Ishikawa (cell line): ENCODE data around the gene BLOC1S4.

Experiments
- CEBPB ChIP-seq: IDR thresholded peaks from 2 replicates; pipeline ENCODE4 v1.6.1; 2012
- CREB1 ChIP-seq: IDR thresholded peaks from 2 replicates; pipeline ENCODE4 v1.6.1; 2012; ENCODE audit warnings: low read depth
- EGR1 ChIP-seq: IDR thresholded peaks from 2 replicates; pipeline ENCODE4 v1.6.1; 2012
- EP300 ChIP-seq: IDR thresholded peaks from 2 replicates; pipeline ENCODE4 v1.6.1; 2012; ENCODE audit warnings: borderline replicate concordance
- FOXM1 ChIP-seq: IDR thresholded peaks from 2 replicates; pipeline ENCODE4 v1.6.1; 2012; ENCODE audit warnings: low read depth, borderline replicate concordance
- NFIC ChIP-seq: IDR thresholded peaks from 2 replicates; pipeline ENCODE4 v1.6.1; 2012
- RAD21 ChIP-seq: IDR thresholded peaks from 2 replicates; pipeline ENCODE4 v1.6.1; 2012; ENCODE audit warnings: low read depth
- TAF1 ChIP-seq: IDR thresholded peaks from 2 replicates; pipeline ENCODE4 v1.6.1; 2012; ENCODE audit warnings: low read depth, mild to moderate bottlenecking
- TCF12 ChIP-seq: IDR thresholded peaks from 2 replicates; pipeline ENCODE4 v1.6.1; 2012; ENCODE audit warnings: low read depth
- TEAD4 ChIP-seq: IDR thresholded peaks from 2 replicates; pipeline ENCODE4 v1.6.1; 2012
- YY1 ChIP-seq: IDR thresholded peaks from 2 replicates; pipeline ENCODE4 v1.6.1; 2012; ENCODE audit warnings: low read depth
- ZBTB7A ChIP-seq: IDR thresholded peaks from 2 replicates; pipeline ENCODE4 v1.6.1; 2012; ENCODE audit warnings: low read depth
- TF ChIP-seq, protein P1 (sequence below): IDR thresholded peaks from 2 replicates; pipeline ENCODE4 v1.6.1; 2012
- TF ChIP-seq, protein P2 (sequence below): IDR thresholded peaks from 2 replicates; pipeline ENCODE4 v1.6.1; 2012
- TF ChIP-seq, protein P3 (sequence below): IDR thresholded peaks from 2 replicates; pipeline ENCODE4 v1.6.1; 2012; ENCODE audit warnings: low read depth, mild to moderate bottlenecking

The BLOC1S4 gene

DNA sequence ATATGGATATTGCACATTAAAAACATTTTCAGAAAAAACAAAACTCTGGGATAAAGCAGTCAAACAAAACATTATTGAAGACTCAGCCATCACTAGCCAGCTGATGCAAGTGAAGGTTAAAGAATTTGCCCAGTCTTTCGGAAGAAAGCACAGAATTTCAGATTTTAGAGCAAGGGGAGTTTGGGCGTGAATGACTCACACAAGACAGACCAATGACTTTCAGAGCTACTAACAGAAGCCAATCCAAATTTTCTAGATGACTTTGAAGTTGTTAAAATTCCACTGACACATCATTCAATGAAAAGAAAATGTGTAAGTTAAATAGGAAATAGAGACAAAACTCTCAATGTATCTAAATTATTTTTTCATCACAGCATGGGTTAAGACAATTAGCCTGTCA, 10.3 kb upstream of the BLOC1S4 start:
- no peak for TF ChIP-seq TAF1
- TF ChIP-seq ZBTB7A = no peak

DNA sequence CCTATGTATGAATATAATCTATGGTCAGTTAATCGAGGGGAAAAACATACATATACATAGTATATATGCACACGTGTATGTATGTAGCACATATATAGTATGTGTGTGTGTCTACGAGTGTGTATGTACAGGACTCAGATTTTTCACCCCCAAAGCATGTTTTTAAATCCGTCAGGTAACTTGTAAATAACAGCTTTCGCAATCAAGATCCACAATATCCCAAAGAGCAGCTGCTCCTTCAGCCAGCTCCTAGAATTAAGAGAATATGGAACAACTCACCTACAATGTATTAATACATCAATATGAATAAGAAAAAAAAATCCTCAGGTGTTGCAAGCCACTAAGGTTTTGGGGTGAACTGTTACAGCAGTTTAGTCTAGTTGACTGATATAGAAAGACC, 9.8 kb upstream of the BLOC1S4 start:
- TF ChIP-seq EP300 = no peak
- TF ChIP-seq TCF12 = no peak
- TF ChIP-seq, protein P1, sequence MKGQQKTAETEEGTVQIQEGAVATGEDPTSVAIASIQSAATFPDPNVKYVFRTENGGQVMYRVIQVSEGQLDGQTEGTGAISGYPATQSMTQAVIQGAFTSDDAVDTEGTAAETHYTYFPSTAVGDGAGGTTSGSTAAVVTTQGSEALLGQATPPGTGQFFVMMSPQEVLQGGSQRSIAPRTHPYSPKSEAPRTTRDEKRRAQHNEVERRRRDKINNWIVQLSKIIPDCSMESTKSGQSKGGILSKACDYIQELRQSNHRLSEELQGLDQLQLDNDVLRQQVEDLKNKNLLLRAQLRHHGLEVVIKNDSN = no peak
- no peak for TF ChIP-seq EGR1
- TF ChIP-seq ZBTB7A = no peak
- TF ChIP-seq TEAD4 = no peak
- TF ChIP-seq, protein P2, sequence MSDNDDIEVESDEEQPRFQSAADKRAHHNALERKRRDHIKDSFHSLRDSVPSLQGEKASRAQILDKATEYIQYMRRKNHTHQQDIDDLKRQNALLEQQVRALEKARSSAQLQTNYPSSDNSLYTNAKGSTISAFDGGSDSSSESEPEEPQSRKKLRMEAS = no peak
- no peak for TF ChIP-seq CREB1
- TF ChIP-seq YY1 = no peak
- TF ChIP-seq, protein P3, sequence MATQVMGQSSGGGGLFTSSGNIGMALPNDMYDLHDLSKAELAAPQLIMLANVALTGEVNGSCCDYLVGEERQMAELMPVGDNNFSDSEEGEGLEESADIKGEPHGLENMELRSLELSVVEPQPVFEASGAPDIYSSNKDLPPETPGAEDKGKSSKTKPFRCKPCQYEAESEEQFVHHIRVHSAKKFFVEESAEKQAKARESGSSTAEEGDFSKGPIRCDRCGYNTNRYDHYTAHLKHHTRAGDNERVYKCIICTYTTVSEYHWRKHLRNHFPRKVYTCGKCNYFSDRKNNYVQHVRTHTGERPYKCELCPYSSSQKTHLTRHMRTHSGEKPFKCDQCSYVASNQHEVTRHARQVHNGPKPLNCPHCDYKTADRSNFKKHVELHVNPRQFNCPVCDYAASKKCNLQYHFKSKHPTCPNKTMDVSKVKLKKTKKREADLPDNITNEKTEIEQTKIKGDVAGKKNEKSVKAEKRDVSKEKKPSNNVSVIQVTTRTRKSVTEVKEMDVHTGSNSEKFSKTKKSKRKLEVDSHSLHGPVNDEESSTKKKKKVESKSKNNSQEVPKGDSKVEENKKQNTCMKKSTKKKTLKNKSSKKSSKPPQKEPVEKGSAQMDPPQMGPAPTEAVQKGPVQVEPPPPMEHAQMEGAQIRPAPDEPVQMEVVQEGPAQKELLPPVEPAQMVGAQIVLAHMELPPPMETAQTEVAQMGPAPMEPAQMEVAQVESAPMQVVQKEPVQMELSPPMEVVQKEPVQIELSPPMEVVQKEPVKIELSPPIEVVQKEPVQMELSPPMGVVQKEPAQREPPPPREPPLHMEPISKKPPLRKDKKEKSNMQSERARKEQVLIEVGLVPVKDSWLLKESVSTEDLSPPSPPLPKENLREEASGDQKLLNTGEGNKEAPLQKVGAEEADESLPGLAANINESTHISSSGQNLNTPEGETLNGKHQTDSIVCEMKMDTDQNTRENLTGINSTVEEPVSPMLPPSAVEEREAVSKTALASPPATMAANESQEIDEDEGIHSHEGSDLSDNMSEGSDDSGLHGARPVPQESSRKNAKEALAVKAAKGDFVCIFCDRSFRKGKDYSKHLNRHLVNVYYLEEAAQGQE = no peak
- no peak for TF ChIP-seq TAF1
- no peak for TF ChIP-seq FOXM1
- TF ChIP-seq NFIC = no peak
- no peak for TF ChIP-seq RAD21
- TF ChIP-seq CEBPB = no peak

DNA sequence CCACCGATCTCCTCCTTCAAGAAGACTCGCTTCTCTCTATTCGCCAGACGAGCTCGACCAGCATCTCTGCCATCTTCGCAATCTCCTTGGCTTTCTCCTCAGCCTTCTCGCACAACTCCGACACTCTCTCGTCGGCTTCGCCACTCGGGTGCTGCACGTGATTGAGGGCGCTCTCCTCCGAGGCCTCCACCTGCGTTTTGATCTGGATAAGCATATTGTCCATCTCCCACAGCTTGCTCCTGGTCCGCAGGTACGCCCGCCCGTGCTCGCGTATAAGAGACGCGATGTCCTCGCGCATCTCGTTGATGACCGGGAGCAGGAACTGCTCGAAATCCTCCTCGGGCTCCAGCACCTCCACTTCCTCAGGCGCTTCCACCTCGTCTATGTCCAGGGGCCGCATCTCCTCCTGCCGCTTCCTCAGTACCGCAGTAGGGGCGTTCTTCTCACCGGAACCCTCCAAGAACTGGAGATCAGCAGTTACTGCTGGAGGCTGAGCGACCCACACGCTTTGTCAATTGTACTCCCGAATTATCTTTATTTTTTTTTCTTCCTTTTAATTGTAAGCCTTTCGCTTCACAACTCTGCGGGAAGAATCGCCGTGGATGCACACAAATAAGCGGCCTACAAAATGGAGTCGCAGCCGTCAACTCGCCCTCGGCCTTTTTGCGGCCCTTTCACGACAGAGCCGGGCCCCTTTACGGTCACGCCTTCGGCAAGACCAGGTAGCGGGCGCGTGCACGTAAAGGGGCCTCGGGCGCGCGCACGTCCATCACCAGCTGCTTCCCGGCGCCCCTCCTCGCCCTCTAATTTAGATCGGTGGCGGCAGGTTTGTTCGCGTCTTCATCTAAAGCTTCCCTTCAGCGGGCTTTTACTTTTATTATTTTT, 6.5 kb upstream of the BLOC1S4 start, which contains the start of gene MRFAP1L1:
TSS of gene MRFAP1L1 (minus strand) at position 636 of the 885 bp plus-strand sequence. CDS start at position 400, 236 bp downstream.
- TF ChIP-seq, protein P3 = 0 out of 2 replicates have a peak, but pooled peaks have one; percentile 19
- TF ChIP-seq, protein P1 = peak; percentile 29; the same call in 1 of the 2 replicates
- peak; percentile 95 for TF ChIP-seq YY1
- no peak for TF ChIP-seq EGR1
- peak; percentile 52 for TF ChIP-seq TEAD4
- no peak for TF ChIP-seq FOXM1
- no peak for TF ChIP-seq RAD21
- peak; percentile 42; the same call in 1 of the 2 replicates for TF ChIP-seq TCF12
- peak; percentile 41 for TF ChIP-seq CREB1
- TF ChIP-seq CEBPB = no peak
- TF ChIP-seq NFIC = peak; percentile 34; the same call in 1 of the 2 replicates
- peak; percentile 93 for TF ChIP-seq TAF1
- TF ChIP-seq, protein P2 = peak; percentile 91

DNA sequence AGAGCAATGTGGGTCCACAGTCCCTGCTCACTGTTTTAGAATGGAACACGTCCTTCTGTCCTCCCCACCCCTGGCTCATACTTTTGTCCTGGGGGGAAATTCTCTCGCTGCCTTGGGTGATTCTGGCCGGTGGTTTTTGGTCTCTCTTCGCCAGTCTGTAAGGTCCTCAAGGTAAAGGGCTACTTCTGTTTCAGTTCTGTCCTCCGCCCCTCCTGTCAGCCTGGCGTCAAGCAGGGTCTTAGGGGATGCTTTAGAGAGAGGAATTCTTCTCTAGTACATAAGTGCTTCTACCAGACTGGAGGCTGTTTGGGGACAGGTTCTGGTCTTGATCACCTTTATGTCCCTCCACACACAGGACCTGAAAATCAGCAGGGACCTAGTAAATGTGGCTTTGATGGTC, 5.7 kb upstream of the BLOC1S4 start:
- TF ChIP-seq, protein P2 = no peak
- TF ChIP-seq CEBPB (no peak), RAD21 (no peak), TEAD4 (no peak), CREB1 (no peak), FOXM1 (no peak), TCF12 (no peak), NFIC (no peak), EGR1 (no peak), EP300 (no peak), TAF1 (no peak)
- TF ChIP-seq, protein P1 = no peak
- TF ChIP-seq, protein P3 = no peak
